NCI-H1436 treated with DMSO at 0.1 percent for 48 hours (cell line): Measurements from ENCODE around the gene AUTS2.

Source experiments
- DNase-seq: peaks from one replicate; lab custom pipeline; 2025; lab: John Stamatoyannopoulos, UW

AUTS2 gene

GRCh38 chr7:69687739-69688433, 89.6 kb downstream of the AUTS2 start:
- no peak for DNase-seq

DNA sequence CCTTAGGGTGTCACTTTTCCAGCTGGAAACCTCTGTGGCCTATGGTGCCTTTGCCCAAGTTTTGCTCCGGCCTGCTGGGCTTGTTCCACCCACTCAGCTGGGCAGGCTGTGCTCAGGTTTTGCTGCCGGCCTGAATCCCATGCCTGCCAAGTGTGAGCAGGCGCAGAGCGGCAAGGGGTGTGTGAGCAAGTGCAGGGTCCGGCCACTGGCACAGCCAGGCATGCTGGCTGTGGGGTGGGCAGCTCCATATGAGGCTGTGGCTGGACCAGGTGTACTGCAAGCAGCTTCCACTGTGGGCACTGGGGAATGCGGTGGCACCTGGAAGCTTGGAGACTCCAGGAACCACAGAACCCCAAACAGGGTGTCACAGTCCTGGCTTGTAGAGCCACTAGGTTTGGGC, 92.1 kb downstream of the AUTS2 start:
- no peak for DNase-seq

DNA sequence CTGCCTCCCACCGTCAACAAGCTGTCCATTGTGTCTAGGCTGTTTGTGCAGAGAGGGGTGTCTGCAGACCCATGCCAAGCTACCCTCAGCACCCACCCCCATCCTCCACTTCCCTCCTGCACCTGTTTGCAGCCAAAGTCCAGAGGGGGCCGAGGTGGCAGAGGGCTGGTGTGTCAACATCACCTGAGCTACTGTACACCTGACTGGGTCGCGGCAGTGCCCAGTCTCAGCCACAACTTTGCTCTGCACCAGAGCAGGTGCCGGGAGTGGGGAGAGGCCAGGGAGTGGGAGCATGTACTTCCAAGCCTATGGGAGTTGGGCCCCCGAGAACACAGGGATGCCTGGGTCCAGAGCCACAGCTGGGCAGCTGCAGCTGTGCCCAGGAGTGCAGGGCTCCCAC, 93.1 kb downstream of the AUTS2 start:
- DNase-seq: no peak

DNA sequence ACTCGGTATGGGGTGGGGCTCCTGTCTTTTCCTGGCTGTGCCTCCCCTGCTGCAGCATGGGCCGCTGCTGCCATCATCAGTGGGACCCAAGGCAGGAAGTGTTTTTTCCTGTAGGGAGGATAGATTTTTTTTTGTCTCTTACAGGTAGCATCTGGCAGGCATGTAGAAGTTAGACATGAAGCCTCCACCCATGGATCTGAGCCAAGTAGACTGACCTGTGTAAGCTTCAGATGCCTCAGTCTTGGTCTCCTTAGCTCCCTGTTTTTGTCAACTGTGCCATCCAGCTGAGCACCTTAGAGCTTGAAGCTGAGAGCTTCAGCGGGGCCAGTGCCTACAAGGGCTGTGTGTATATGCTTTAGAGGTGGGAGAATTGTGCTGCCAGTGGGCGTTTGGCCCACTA, 93.5 kb downstream of the AUTS2 start:
- no peak for DNase-seq

DNA sequence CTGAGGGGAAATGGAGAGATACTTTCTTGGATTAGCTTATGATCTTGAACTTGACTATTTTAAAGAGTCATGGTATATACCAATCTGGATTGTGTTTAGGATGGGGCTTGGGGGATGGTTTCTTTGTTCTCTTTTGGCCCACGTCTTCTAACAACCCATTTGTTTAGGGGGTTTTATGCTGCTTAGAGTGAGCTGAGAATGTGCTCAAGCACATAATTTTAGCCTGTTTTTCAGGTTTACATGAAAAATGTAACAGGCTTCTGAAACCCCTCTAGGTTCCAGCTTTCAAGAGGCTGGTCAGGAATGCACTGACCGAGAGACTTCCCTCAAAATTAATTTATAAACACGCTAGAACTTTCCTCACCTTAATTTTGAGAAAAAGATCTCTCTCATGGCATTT, 94.3 kb downstream of the AUTS2 start:
- DNase-seq: no peak

- DNase-seq: no peak
Measured at GRCh38 chr7:69693042-69693441, 94.8 kb downstream of the AUTS2 start.

DNA sequence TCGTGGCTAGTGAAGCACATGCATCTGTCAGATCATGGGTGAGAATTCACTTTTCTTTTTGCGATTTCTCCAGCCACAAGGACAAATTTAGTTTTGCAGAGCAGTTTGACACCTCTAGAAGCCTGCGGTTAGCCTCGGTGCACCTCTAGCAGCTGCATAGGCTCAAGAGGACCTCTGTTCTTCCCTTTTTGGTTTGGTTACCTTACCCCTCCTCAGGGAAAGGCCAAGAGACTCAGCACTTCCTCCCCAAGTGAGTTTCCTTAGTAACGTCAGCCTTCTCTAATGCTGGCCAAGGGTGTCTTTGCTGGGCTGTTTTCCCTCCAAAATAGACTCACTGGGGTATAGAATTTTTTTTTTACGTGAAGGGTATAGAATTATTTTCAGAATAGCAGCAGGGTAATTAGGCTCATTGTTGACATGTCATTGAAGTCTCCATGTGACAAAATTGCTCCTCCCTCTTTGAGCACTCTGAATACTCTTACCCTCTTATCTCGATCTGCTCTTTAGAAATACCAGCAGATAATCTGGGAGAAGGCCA, 97.8 kb downstream of the AUTS2 start:
- DNase-seq: no peak

GRCh38 chr7:69696686-69697685, 98.7 kb downstream of the AUTS2 start:
- no peak for DNase-seq

GRCh38 chr7:69698109-69698825, 100.0 kb downstream of the AUTS2 start:
- no peak for DNase-seq

- DNase-seq: no peak
Measured at GRCh38 chr7:69699931-69700330, 101.7 kb downstream of the AUTS2 start.

DNA sequence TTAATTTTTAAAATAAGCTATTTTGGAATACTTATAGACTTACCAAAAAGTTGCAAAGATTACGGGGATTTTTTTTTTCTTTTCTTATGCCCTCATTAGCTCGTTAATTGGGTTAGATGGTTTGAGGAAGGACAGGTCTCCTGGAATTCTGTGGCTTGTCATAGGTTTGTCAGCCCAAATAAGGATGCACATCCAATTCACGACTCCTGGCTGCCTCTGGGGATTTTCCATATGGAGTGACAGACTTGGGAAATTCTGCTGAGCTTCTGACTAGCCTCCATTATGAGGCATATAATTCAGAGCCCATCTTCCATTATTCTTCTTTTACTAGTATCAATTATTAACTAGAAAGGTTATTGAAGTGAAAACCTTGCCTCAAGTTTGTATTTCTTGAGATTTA, 102.1 kb downstream of the AUTS2 start:
- no peak for DNase-seq

DNA sequence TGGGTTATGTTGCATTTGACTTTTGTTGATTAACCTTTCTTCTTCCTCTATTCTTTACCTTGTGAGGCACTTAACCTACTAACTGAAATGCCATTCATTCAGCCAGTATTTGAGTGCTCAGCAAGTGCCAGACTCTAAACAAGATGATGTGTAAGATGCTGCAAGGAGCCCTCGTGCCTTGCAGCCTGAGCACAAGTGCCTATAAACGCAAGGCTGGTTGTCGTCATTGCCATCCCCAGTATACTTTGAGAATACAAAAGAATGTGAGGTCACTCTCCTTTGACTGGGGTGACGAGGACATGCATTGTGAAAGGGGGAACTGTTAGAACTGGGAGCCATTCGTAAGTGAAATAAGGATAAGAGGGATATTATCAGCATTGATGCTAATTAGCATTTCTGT, 103.0 kb downstream of the AUTS2 start:
- no peak for DNase-seq

- DNase-seq: no peak
Measured at GRCh38 chr7:69702357-69702756, 104.1 kb downstream of the AUTS2 start.

- no peak for DNase-seq
Measured at GRCh38 chr7:69703099-69703498, 104.8 kb downstream of the AUTS2 start.

DNA sequence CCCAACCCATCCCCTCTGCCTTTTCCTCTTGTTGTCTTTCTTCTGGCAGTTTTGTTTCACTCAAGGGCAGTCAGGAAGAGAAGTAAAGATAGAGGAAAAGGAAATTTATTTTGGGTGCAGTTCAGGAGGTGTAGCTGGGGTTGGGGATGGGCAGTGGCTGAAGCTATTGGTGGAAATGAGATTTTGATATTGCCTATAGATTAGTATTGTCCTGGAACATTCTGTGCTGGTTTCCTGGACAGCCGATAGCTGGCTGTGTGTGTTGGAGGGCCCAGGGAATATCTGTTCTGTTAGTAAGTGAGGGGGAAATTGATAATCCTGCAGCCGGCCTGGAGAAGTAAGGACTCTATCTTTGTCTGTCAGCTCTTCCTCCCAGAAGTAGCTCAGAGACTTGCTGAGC, 107.8 kb downstream of the AUTS2 start:
- DNase-seq: no peak

DNA sequence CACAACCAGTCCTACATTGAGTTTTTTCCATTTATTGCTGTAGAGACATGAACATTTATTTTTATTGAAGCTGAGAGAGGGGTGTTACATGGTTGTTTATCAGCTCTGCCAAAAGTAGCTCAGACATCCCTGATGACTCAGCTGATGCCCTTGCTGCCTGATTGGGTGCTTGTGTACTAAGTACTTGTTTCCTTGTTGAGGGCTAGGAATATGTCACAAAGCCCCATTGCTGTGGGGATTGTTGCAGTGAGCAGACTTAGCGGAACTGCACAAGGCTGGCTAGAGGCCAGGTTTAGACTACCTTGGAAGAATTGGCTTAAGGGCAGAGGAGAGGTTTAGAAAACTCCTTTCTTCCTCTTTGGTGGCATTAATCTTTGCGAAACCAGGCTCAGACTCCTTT, 110.6 kb downstream of the AUTS2 start:
- DNase-seq: peak; percentile 31

DNA sequence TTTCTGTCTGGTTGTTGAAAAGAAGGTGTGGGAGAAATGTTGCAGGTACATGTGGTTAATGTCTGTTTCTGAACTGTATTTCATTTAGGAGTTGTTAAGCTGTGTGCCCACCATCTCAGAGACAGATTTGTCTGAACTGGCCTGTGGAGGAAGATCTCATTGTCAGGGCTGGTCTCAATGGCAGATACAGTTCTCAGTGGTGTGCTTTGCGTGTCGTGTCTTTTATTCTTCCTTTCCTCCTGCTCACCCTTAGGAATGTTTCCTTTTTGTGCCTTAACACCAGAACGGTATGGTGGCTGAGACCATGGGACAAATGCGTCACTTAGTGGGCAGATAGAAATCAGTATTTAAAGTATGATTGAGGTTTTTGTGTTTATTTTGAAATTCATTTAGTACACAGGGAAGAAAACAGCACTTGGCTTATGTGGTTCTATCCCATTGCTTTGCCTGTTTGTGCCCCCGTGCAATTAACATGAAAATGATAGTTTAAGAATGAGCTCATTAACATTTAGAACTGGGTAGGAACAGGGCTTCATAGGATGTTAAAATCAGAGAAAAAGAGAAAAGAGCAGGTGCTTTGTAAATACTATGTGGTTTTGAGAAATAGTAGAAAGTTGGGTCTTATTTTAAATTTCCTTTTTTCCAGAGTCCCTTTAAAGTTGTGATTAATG, 112.6 kb downstream of the AUTS2 start:
- no peak for DNase-seq

DNA sequence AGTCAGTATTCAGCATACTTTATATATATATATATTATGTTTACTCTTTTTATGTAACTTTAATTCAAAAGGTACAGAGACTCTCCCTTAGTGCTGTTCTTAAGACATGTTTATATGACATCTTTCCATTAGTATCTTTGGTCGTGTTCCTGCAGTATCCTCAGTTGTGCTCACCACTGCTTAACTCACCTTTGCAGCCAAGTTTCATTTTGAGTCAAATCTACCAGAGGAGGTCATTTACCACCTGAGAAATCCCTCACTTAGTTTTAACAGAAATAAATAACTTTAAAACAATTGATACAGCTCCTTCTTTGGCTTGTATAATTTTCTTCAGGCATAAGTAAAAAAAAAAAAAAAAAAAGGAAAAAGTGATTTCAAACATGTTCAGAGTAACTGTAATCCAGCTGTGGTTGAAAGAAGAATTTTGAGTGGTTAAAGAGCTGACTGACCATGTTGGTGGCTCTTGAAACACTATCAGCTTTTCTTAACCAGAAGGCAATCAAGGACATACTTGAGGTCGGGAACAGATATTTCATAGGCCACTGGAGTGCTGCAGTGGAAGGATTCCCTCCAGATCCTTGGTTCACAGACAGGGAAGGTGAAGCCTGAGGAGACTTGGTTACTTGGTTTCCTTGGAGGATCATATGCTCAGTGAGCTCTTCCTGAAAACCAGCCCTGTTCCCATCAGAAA, 116.8 kb downstream of the AUTS2 start:
- no peak for DNase-seq

- no peak for DNase-seq
Measured at GRCh38 chr7:69717221-69717620, 118.9 kb downstream of the AUTS2 start.

GRCh38 chr7:69719717-69720116, 121.4 kb downstream of the AUTS2 start:
- DNase-seq: no peak

GRCh38 chr7:69722843-69723242, 124.6 kb downstream of the AUTS2 start:
- no peak for DNase-seq
